PC-3 (cell line): ENCODE results near the gene PCDH9.

Source experiments
- EZH2 ChIP-seq: fragments of 300-600 bp; sonication (generic); IDR thresholded peaks from one replicate; pipeline ENCODE4 v1.6.1; 2017; ENCODE audit warnings: antibody characterized with exemption, mild to moderate bottlenecking, low read length; ENCODE audit not compliant: unreplicated experiment
- EZH2phosphoT487 ChIP-seq: fragments of 300-600 bp; sonication (generic); IDR thresholded peaks from 2 replicates; pipeline ENCODE4 v1.6.1; 2018; ENCODE audit warnings: mild to moderate bottlenecking, antibody characterized with exemption, low read length, borderline replicate concordance
- TF ChIP-seq, protein P1 (sequence below): fragments of 300-600 bp; sonication (generic); conservative IDR thresholded peaks from 2 replicates; pipeline ENCODE4 v1.5.1; 2017; ENCODE audit warnings: antibody characterized with exemption, low read depth, mild to moderate bottlenecking, low read length

DNA sequence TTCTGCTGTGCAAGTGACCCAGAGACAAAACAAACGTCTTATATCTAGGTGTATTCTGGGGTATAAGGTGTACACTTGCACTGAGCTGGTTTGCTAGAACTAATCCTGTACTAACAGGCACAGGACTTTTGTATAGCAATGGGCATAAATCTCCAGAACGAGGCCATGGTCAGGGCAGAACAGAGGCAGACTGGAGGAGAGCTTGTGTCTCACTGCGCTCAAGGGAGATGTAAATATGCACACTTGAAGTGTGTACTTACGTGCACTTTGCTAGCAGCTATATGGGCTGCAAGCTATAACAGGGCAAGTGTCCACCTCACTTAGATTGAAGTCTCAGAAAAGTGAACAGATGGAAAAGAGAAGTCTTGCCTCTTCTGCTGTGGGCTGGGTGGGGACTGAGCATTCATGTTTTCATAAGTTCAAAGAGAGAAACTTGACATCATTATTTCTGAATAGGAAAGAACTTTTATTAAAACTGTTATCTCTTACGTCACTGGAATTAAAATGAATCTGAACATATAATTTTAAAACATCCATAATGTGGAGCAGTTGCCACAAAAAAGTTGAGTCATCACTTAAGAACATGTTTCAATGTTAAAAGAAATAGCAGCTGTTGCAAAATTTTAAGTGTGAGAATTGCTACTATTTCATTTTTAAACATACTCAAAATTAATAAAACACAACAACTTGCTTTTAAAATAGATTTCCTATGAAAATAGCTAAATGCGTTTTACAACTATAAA, 888.3 kb downstream of the PCDH9 start:
- TF ChIP-seq, protein P1, sequence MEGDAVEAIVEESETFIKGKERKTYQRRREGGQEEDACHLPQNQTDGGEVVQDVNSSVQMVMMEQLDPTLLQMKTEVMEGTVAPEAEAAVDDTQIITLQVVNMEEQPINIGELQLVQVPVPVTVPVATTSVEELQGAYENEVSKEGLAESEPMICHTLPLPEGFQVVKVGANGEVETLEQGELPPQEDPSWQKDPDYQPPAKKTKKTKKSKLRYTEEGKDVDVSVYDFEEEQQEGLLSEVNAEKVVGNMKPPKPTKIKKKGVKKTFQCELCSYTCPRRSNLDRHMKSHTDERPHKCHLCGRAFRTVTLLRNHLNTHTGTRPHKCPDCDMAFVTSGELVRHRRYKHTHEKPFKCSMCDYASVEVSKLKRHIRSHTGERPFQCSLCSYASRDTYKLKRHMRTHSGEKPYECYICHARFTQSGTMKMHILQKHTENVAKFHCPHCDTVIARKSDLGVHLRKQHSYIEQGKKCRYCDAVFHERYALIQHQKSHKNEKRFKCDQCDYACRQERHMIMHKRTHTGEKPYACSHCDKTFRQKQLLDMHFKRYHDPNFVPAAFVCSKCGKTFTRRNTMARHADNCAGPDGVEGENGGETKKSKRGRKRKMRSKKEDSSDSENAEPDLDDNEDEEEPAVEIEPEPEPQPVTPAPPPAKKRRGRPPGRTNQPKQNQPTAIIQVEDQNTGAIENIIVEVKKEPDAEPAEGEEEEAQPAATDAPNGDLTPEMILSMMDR = no peak
- no peak for TF ChIP-seq EZH2
- TF ChIP-seq EZH2phosphoT487 = no peak
